SK-N-SH treated with all-trans-retinoic acid at 6 μM for 48 hours (cell line): Measurements from ENCODE around the gene TMEM53.

Experiments
- ATAC-seq: fragments of 200-7000 bp; cut with Tn5 transposase; 3 replicates; pipeline ENCODE4 v1.9.1; 2020; ENCODE audit warnings: mild to moderate bottlenecking, moderate library complexity
- BACH2 ChIP-seq: fragments of 250-450 bp; sonication (Bioruptor Pico); IDR thresholded peaks from 2 replicates; pipeline ENCODE4 v1.9.0; 2021; ENCODE audit warnings: mild to moderate bottlenecking, borderline replicate concordance
- CSDC2 ChIP-seq: fragments of 250-450 bp; sonication (Bioruptor Pico); IDR thresholded peaks from 2 replicates; pipeline ENCODE4 v1.5.0; 2020; ENCODE audit warnings: mild to moderate bottlenecking, moderate library complexity
- ESRRG ChIP-seq: fragments of 250-450 bp; sonication (Bioruptor Pico); IDR thresholded peaks from 2 replicates; pipeline ENCODE4 v1.6.1; 2021; ENCODE audit warnings: mild to moderate bottlenecking
- GLIS3 ChIP-seq: fragments of 250-450 bp; sonication (Bioruptor Pico); IDR thresholded peaks from 2 replicates; pipeline ENCODE4 v1.5.0; 2020; ENCODE audit warnings: mild to moderate bottlenecking, moderate library complexity
- ISL1 ChIP-seq: fragments of 250-450 bp; sonication (Bioruptor Pico); IDR thresholded peaks from 2 replicates; pipeline ENCODE4 v2.1.2; 2022; ENCODE audit warnings: mild to moderate bottlenecking, moderate library complexity
- PPARA ChIP-seq: fragments of 250-450 bp; sonication (Bioruptor Pico); IDR thresholded peaks from 2 replicates; pipeline ENCODE4 v1.5.0; 2020; ENCODE audit warnings: mild to moderate bottlenecking, borderline replicate concordance
- TOX ChIP-seq: fragments of 250-450 bp; sonication (Bioruptor Pico); IDR thresholded peaks from 2 replicates; pipeline ENCODE4 v1.8.0; 2021; ENCODE audit warnings: mild to moderate bottlenecking, moderate library complexity, borderline replicate concordance
- TSHZ2 ChIP-seq: fragments of 250-450 bp; sonication (Bioruptor Pico); IDR thresholded peaks from 2 replicates; pipeline ENCODE4 v1.5.0; 2020; ENCODE audit warnings: mild to moderate bottlenecking, moderate library complexity
- ZFP3 ChIP-seq: fragments of 250-450 bp; sonication (Bioruptor Pico); IDR thresholded peaks from 2 replicates; pipeline ENCODE4 v1.5.0; 2020; ENCODE audit warnings: mild to moderate bottlenecking, moderate library complexity
- ZFP30 ChIP-seq: fragments of 450-650 bp; formaldehyde crosslinking; IDR thresholded peaks from 2 replicates; pipeline ENCODE4 v1.5.0; 2022; ENCODE audit warnings: mild to moderate bottlenecking, moderate library complexity
- ZNF8 ChIP-seq: fragments of 450-650 bp; formaldehyde crosslinking; IDR thresholded peaks from 2 replicates; pipeline ENCODE4 v1.5.0; 2020; ENCODE audit warnings: mild to moderate bottlenecking, moderate library complexity
- TF ChIP-seq, protein P1 (sequence below): fragments of 250-450 bp; sonication (Bioruptor Pico); IDR thresholded peaks from 2 replicates; pipeline ENCODE4 v1.5.1; 2020; ENCODE audit warnings: low read depth, mild to moderate bottlenecking, moderate library complexity
- TF ChIP-seq, protein P2 (sequence below): fragments of 250-450 bp; sonication (Bioruptor Pico); IDR thresholded peaks from 2 replicates; pipeline ENCODE4 v1.8.0; 2020; ENCODE audit warnings: mild to moderate bottlenecking, moderate library complexity, borderline replicate concordance
- TF ChIP-seq, protein P3 (sequence below): fragments of 250-450 bp; sonication (Bioruptor Pico); IDR thresholded peaks from 2 replicates; pipeline ENCODE4 v1.8.0; 2021; ENCODE audit warnings: low read depth, mild to moderate bottlenecking, moderate library complexity, borderline replicate concordance
- TF ChIP-seq, protein P4 (sequence below): fragments of 250-450 bp; sonication (Bioruptor Pico); IDR thresholded peaks from 2 replicates; pipeline ENCODE4 v1.5.1; 2021; ENCODE audit warnings: mild to moderate bottlenecking, moderate library complexity

The TMEM53 gene

GRCh38 chr1:44693900-44694299 is 19.6 kb upstream of the TMEM53 start (continued):
- TF ChIP-seq ZNF8 (CRISPR knock-in tag), result no peak

- TF ChIP-seq, protein P1, sequence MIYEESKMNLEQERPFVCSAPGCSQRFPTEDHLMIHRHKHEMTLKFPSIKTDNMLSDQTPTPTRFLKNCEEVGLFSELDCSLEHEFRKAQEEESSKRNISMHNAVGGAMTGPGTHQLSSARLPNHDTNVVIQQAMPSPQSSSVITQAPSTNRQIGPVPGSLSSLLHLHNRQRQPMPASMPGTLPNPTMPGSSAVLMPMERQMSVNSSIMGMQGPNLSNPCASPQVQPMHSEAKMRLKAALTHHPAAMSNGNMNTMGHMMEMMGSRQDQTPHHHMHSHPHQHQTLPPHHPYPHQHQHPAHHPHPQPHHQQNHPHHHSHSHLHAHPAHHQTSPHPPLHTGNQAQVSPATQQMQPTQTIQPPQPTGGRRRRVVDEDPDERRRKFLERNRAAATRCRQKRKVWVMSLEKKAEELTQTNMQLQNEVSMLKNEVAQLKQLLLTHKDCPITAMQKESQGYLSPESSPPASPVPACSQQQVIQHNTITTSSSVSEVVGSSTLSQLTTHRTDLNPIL, result no peak
- no peak for ATAC-seq
Observed at GRCh38 chr1:44693159-44693558, 18.9 kb upstream of the TMEM53 start.

DNA sequence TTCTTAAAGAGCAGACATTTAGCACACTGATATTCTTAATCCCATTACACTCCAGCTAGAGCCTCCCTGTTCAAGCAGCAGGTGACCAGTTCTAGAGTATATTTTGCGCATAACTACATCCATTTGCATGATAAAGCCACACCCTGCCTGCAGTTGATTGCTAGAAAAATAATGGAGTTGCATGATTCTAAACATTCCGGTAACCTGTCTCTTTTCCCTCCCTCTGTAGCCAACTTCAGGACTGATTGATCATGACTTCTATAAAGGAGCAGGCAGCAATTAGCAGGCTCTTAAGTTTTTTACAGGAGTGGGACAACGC is 15.1 kb upstream of the TMEM53 start:
- TF ChIP-seq BACH2 (CRISPR knock-in tag) (no peak), ESRRG (CRISPR knock-in tag) (no peak), ZFP30 (CRISPR knock-in tag) (no peak)
- TF ChIP-seq, protein P2, sequence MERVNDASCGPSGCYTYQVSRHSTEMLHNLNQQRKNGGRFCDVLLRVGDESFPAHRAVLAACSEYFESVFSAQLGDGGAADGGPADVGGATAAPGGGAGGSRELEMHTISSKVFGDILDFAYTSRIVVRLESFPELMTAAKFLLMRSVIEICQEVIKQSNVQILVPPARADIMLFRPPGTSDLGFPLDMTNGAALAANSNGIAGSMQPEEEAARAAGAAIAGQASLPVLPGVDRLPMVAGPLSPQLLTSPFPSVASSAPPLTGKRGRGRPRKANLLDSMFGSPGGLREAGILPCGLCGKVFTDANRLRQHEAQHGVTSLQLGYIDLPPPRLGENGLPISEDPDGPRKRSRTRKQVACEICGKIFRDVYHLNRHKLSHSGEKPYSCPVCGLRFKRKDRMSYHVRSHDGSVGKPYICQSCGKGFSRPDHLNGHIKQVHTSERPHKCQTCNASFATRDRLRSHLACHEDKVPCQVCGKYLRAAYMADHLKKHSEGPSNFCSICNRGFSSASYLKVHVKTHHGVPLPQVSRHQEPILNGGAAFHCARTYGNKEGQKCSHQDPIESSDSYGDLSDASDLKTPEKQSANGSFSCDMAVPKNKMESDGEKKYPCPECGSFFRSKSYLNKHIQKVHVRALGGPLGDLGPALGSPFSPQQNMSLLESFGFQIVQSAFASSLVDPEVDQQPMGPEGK (CRISPR knock-in tag), result no peak
- TF ChIP-seq, protein P3, sequence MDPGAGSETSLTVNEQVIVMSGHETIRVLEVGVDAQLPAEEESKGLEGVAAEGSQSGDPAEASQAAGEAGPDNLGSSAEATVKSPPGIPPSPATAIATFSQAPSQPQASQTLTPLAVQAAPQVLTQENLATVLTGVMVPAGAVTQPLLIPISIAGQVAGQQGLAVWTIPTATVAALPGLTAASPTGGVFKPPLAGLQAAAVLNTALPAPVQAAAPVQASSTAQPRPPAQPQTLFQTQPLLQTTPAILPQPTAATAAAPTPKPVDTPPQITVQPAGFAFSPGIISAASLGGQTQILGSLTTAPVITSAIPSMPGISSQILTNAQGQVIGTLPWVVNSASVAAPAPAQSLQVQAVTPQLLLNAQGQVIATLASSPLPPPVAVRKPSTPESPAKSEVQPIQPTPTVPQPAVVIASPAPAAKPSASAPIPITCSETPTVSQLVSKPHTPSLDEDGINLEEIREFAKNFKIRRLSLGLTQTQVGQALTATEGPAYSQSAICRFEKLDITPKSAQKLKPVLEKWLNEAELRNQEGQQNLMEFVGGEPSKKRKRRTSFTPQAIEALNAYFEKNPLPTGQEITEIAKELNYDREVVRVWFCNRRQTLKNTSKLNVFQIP, result no peak
- TF ChIP-seq, all 23 proteins: peak for 0
- no peak for ATAC-seq

- no peak for ATAC-seq
- TF ChIP-seq GLIS3 (no peak), ZFP3 (CRISPR knock-in tag) (no peak), TOX (CRISPR knock-in tag) (no peak), CSDC2 (CRISPR knock-in tag) (no peak), PPARA (CRISPR knock-in tag) (no peak), TSHZ2 (no peak), ISL1 (CRISPR knock-in tag) (no peak), BACH2 (CRISPR knock-in tag) (no peak)
- TF ChIP-seq, protein P4, sequence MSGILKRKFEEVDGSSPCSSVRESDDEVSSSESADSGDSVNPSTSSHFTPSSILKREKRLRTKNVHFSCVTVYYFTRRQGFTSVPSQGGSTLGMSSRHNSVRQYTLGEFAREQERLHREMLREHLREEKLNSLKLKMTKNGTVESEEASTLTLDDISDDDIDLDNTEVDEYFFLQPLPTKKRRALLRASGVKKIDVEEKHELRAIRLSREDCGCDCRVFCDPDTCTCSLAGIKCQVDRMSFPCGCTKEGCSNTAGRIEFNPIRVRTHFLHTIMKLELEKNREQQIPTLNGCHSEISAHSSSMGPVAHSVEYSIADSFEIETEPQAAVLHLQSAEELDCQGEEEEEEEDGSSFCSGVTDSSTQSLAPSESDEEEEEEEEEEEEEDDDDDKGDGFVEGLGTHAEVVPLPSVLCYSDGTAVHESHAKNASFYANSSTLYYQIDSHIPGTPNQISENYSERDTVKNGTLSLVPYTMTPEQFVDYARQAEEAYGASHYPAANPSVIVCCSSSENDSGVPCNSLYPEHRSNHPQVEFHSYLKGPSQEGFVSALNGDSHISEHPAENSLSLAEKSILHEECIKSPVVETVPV (CRISPR knock-in tag), result no peak
- TF ChIP-seq, protein P3, result no peak
- TF ChIP-seq, protein P2 (CRISPR knock-in tag), result no peak
Observed at GRCh38 chr1:44688760-44689446, 14.6 kb upstream of the TMEM53 start.
